Measurements from ENCODE around the gene RASSF8.

DNA sequence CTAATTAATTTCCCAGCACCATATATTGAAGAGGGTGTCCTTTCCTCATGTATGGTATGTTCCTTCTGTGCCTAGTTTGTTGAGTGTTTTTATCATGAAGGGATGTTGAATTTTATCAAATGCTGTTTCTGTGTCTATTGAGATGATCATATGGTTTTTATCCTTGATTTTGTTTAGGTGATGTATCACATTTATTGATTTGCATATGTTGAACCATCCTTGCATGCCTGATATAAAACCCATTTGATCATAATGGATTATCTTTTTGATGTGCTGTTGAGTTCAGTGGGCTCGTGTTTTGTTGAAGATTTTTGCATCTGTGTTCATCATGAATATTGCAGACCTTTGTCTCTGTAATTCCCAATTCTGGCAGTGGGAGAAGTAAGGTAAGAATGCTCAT is 44.6 kb downstream of the RASSF8 start:
- TF ChIP-seq, protein P1, sequence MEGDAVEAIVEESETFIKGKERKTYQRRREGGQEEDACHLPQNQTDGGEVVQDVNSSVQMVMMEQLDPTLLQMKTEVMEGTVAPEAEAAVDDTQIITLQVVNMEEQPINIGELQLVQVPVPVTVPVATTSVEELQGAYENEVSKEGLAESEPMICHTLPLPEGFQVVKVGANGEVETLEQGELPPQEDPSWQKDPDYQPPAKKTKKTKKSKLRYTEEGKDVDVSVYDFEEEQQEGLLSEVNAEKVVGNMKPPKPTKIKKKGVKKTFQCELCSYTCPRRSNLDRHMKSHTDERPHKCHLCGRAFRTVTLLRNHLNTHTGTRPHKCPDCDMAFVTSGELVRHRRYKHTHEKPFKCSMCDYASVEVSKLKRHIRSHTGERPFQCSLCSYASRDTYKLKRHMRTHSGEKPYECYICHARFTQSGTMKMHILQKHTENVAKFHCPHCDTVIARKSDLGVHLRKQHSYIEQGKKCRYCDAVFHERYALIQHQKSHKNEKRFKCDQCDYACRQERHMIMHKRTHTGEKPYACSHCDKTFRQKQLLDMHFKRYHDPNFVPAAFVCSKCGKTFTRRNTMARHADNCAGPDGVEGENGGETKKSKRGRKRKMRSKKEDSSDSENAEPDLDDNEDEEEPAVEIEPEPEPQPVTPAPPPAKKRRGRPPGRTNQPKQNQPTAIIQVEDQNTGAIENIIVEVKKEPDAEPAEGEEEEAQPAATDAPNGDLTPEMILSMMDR (IDR thresholded peaks at IDR 0.05; ENCODE audit: low read length): no peak
- TF ChIP-seq EZH2 (optimal IDR thresholded peaks at IDR 0.05; ENCODE audit: low read depth, low read length): no peak
- TF ChIP-seq EZH2phosphoT487 (IDR thresholded peaks at IDR 0.05; ENCODE audit: low read length): no peak

Measured in MM.1S (cell line).